Lower lobe of right lung (tissue), 2 donors: Measurements from ENCODE around the gene NEUROG1. TPM values are rescaled to one million over a fixed set of nuclear protein-coding genes. Genes with fewer than 3 reads are reported as not detected.

Experiments
- ATAC-seq, 2 donors: fragments of 200-7000 bp; cut with Tn5 transposase; one replicate each; pipeline ENCODE4 v1.9.1; 2020 to 2022; ENCODE audit warnings: mild to moderate bottlenecking in 2 of 2, moderate library complexity in 2 of 2
- DNase-seq: peaks from one replicate; pipeline ENCODE4 v3.0.0-alpha.2; 2020
- H3K27ac ChIP-seq: fragments of 200-600 bp; one replicate; pipeline ENCODE4 v1.8.0; 2022
- H3K27me3 ChIP-seq: fragments of 200-600 bp; one replicate; pipeline ENCODE4 v1.8.0; 2022; ENCODE audit warnings: low read depth
- H3K36me3 ChIP-seq: fragments of 200-600 bp; one replicate; pipeline ENCODE4 v1.8.0; 2022; ENCODE audit warnings: mild to moderate bottlenecking
- H3K4me1 ChIP-seq: fragments of 200-600 bp; one replicate; pipeline ENCODE4 v1.8.0; 2022
- H3K4me3 ChIP-seq: fragments of 200-600 bp; one replicate; pipeline ENCODE4 v1.8.0; 2022; ENCODE audit warnings: mild to moderate bottlenecking
- H3K9me3 ChIP-seq: fragments of 200-600 bp; one replicate; pipeline ENCODE4 v1.8.0; 2022
- CTCF ChIP-seq: fragments of 200-600 bp; IDR thresholded peaks from one replicate; pipeline ENCODE4 v1.8.0; 2022; ENCODE audit warnings: antibody characterized with exemption, mild to moderate bottlenecking
- intact Hi-C: fragments of 100-400 bp; cut with DNase I; formaldehyde crosslinking; loops from one replicate; pipeline ENCODE4 v1.11.0; 2022
- total RNA-seq: library from RNA; stranded (reverse); fragmentation: NEBNext Ultra II Directional; extraction: Animal tissue kit (Norgen Biotek cat#: 25700); gene quantifications from one replicate; pipeline ENCODE4 v1.2.1, GENCODE V29; 2021
- donor health status: DM: no; HTN: yes; CAD: no; lungs with severe emphysema.

NEUROG1 gene
- total RNA-seq, 1 donor from 2014 or later = not detected

- Histone ChIP-seq H3K9me3 (no peaks in the 10 kb centered on the region), H3K27ac (no peak overlapping the region), H3K4me1 (peaks cover 7% of the 10 kb centered on the region), H3K4me3 (peak overlapping the region; percentile 28), H3K27me3 (peaks cover 53% of the 10 kb centered on the region), H3K36me3 (no peaks in the 10 kb centered on the region)
- DNase-seq (no peak), ATAC-seq (no peak)
- TF ChIP-seq CTCF = no peak
- intact Hi-C loops = no loop called here
These were observed 42.5 kb upstream of the NEUROG1 start for GRCh38 chr5:135578305-135578684.

- H3K36me3 ChIP-seq = no peaks in the 10 kb centered on the region
- intact Hi-C loops = no loop called here
- no peak overlapping the region for H3K4me3 ChIP-seq
- H3K27ac ChIP-seq = no peak overlapping the region
- TF ChIP-seq CTCF = no peak
- peaks cover 56% of the 10 kb centered on the region for H3K27me3 ChIP-seq
- H3K9me3 ChIP-seq = no peaks in the 10 kb centered on the region
- DNase-seq (no peak), ATAC-seq (no peak)
- peaks cover 7% of the 10 kb centered on the region for H3K4me1 ChIP-seq
These were observed 41.7 kb upstream of the NEUROG1 start for GRCh38 chr5:135577421-135577820.

DNA sequence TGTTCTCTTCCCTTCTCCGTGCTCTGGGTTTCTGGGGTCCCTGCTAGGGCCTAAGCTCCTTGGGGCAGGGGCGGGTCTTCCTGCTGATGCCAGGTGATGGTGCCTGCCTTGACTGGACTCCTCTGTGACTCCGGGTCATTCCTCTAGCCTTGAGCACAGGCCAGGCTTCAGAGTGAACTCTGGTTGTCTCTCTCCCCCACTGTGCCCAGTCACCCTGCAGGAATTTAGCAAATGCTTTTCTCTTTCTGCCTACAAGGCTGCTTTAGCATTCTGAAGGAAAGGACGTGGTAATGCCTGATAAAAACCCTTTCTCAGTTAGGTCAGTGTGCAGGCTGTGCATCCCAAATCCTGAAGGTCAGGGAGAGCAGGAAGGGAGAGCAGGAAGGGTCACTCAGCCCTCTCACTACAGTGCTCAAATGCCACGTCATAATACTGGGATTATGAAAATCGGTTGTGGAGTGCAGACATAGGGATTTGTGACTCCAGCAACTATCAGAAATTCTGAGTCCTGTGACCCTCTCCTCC, 40.4 kb upstream of the NEUROG1 start:
- no peak for ATAC-seq
- no peak overlapping the region for H3K27ac ChIP-seq
- TF ChIP-seq CTCF = no peak
- H3K36me3 ChIP-seq = no peaks in the 10 kb centered on the region
- no peaks in the 10 kb centered on the region for H3K9me3 ChIP-seq
- H3K4me3 ChIP-seq = no peak overlapping the region
- peaks cover 7% of the 10 kb centered on the region for H3K4me1 ChIP-seq
- DNase-seq = no peak
- H3K27me3 ChIP-seq = peaks cover 57% of the 10 kb centered on the region
- intact Hi-C loops = no loop called here

- Histone ChIP-seq H3K27ac (no peak overlapping the region), H3K4me3 (no peak overlapping the region), H3K4me1 (peaks cover 7% of the 10 kb centered on the region), H3K9me3 (no peaks in the 10 kb centered on the region), H3K36me3 (no peaks in the 10 kb centered on the region), H3K27me3 (peaks cover 47% of the 10 kb centered on the region)
- ATAC-seq (no peak), DNase-seq (no peak)
- intact Hi-C loops = no loop called here
- no peak for TF ChIP-seq CTCF
These were observed 38.7 kb upstream of the NEUROG1 start for GRCh38 chr5:135574493-135574892.

DNA sequence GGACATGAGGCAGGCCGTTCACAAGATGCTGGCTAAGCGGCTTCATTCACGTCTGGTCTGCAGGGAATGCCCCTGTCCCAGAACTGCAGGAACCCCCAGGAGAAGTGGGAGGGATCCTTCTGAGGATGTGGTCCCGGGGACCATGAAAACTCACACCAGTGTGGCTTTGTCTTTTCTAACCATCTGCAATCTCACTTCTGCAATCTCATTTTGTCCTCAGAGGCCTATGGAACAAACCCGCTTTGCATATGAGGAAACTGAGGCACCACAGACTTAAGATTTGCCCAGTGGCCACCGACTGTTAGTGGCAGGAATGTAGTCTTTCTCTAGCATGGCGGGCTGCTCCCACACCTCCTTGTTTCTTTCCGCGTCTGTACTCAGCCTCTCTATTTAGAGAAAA, 36.1 kb upstream of the NEUROG1 start:
- Histone ChIP-seq H3K27ac (no peak overlapping the region), H3K9me3 (no peaks in the 10 kb centered on the region), H3K36me3 (no peaks in the 10 kb centered on the region), H3K4me1 (no peaks in the 10 kb centered on the region), H3K4me3 (no peak overlapping the region), H3K27me3 (peaks cover 21% of the 10 kb centered on the region)
- intact Hi-C loops = no loop called here
- TF ChIP-seq CTCF = no peak
- ATAC-seq = no peak
- DNase-seq = no peak
